CD4-positive, alpha-beta T cell treated with Interleukin-15 for 4 hours (primary cell): ENCODE results near the gene NR6A1.

Source experiments
- DNase-seq: peaks from one replicate; pipeline ENCODE4 v3.0.0-alpha.2; 2020; ENCODE audit warnings: low spot score

NR6A1 gene

GRCh38 chr9:124688238-124688904 is 82.7 kb downstream of the NR6A1 start:
- no peak for DNase-seq

GRCh38 chr9:124686918-124687317 is 84.2 kb downstream of the NR6A1 start:
- no peak for DNase-seq

GRCh38 chr9:124685217-124685616 is 85.9 kb downstream of the NR6A1 start:
- DNase-seq: no peak

DNA sequence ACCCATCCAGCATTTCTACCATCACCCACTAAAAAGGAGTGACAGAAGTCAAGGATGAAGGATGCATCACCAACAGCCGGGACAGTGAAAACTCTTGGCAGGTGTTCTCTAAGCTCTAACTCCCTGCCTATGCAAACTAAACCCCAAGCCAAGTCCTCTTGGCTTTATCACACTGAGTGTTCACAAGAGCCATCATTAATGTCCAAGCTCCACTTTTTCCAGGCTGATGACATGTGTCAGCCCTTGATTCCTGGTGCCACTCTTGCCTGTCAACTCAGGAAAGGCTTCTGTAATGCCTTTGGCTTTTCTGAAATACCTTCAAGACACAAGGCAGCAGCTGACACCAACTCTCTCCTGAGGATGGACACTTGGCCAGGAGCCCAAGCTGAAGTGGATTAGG is 86.9 kb downstream of the NR6A1 start:
- DNase-seq: no peak

- DNase-seq: no peak
These were observed 88.1 kb downstream of the NR6A1 start for GRCh38 chr9:124683043-124683442.

- no peak for DNase-seq
These were observed 90.3 kb downstream of the NR6A1 start for GRCh38 chr9:124680714-124681390.

DNA sequence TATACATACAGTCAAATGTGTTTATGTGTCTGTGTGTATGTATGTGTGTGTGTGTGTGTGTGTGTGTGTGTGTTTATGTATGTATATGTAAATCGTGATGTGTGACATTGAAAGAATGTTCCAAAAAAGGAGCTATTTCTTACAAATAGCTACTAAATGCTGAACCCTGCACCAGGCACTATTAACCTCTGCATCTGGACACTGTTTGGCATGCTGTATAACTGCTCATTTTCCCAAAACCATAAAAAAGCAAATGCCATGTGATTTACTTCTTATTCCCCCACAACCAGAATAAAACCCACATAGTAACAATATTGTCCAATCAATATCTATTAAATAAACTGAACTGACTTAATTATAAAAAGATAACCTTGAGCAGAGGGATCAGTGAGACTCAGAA is 91.1 kb downstream of the NR6A1 start:
- DNase-seq: no peak

GRCh38 chr9:124676159-124676551 is 95.0 kb downstream of the NR6A1 start:
- DNase-seq: no peak

- DNase-seq: no peak
These were observed 95.6 kb downstream of the NR6A1 start for GRCh38 chr9:124675261-124676158.

DNA sequence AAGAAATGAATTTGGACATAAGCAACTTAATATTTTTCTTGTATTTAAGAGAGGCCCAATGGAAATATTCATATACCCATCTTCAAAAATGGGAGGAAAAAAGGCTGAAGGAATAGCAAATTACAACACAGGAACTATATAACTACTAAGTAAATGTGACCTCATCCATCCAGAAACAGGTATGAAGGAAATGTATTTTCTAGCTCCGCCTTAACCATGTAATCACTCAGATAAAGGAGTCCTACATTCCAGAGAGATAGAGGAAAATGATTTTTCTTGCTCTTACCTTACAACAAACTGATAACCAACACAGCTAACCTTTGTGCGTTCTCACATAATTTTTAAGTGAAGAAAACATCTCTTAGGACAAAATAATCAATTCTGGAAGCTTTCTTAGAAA is 96.5 kb downstream of the NR6A1 start:
- DNase-seq: no peak

- DNase-seq: no peak
These were observed 98.0 kb downstream of the NR6A1 start for GRCh38 chr9:124673063-124673462.

DNA sequence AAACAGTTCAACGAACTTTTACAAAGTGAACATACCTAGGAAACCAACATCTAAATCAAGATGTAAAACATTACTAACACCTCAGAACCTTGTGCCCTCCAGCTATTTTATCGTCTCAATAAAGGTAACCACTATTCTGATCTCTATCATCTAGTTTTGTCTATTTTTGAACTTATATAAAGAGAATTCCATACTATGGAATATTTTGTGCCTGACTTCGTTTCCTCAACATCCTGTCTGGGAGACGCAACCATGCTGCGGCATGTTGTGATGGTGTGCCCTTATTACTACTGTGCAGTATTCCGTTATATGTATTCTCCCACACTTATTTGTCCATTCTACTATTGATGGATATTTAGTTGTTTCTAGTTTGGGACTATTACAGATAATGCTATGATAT is 99.2 kb downstream of the NR6A1 start:
- DNase-seq: no peak

DNA sequence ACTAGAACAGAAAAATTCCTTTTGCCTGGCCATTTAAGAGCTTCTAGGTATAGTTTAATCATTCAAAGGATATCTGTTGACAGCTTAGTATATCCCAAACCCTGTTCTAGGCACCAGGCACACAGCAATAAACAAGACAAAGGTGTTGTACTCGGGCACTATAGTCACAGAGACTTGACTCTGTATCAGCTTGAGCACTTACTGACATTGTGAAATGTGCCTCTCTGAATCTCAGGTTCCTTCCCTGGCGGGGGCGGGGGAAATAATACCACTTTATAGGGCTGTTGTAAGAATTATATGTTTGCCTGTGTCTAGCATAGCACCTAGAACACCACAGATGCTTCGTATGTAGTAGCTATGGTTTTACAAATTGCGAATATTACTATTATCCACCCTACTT is 104.5 kb downstream of the NR6A1 start:
- DNase-seq: no peak

GRCh38 chr9:124665391-124666058 is 105.6 kb downstream of the NR6A1 start:
- DNase-seq: no peak

DNA sequence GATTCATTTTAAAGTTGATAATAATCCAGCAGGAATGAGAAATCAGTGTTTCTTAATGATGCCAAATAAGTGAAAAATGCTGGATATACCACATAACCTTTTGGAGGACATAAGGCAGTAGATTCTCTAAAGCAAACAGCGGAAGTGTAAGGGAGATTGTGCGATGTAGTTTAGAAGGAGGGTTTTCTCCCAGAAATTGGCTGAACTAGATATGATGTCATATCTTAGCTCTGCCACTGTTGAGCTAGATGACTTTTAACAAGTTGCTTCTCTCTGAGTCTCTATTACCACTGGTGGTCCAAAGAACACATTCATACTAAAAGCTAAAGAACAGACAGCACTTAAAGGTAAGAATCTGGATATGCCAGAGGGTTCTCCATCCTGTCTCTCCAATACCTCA is 107.0 kb downstream of the NR6A1 start:
- DNase-seq: no peak

DNA sequence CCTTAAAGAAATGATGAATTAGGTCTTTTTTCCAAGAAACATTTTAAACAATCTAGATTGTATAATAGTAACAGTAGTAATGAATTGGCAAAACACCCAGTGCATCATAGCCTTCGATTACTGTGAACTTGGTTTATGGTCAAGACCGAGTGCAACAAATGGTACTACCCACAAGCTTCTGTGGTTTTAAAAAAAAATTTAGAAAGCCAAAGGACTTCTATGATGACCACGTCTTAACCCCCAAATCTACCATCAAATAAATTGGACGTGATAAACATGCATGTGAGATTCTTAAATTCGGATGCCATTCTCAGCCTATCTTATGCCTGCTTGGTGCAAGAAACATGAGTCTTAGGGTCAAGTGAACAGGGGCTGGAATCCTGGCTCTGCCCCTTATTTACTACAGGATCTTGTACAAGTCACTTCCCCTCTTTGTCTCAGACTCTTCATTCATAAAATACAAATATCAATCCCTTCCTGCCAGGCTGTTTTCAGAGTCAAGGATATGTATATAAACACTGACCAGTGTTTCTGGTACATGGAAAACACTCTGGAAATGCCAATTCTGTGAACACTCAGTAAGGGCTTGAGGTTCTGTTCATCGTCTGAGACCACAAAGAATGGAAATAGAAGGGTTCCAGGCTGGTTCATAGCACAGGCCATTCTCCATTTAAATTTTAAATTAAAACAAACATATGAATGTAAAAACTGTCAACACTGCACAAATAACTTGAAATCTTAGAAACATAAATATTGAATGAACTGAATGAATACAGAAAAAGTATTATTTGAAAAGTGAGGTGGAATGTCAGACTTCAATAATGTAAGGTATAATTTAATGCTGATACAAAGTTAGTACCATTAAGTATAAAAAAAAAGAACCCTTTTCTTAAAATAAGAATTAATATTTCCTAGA is 107.8 kb downstream of the NR6A1 start:
- no peak for DNase-seq

- no peak for DNase-seq
These were observed 108.5 kb downstream of the NR6A1 start for GRCh38 chr9:124662561-124662960.

DNA sequence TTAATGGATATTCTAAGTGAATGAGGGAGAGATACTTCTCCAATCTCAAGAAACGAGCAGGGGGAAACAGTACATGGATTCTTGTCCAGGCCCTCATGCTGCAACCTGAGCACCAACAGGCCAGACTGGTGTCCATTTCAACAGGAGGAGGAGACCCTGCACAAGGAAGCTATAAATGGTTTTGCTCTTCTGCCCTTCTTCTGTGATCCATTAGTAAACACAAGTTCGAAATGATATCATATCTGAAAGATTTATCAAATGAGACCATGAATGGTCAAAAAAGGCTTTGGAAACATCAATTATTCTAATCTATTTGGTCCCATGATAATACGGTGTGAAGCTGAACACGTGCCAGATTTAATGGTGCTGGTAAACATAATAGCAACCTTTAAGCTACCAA is 109.8 kb downstream of the NR6A1 start:
- no peak for DNase-seq

GRCh38 chr9:124660341-124660801 is 110.7 kb downstream of the NR6A1 start:
- DNase-seq: no peak

DNA sequence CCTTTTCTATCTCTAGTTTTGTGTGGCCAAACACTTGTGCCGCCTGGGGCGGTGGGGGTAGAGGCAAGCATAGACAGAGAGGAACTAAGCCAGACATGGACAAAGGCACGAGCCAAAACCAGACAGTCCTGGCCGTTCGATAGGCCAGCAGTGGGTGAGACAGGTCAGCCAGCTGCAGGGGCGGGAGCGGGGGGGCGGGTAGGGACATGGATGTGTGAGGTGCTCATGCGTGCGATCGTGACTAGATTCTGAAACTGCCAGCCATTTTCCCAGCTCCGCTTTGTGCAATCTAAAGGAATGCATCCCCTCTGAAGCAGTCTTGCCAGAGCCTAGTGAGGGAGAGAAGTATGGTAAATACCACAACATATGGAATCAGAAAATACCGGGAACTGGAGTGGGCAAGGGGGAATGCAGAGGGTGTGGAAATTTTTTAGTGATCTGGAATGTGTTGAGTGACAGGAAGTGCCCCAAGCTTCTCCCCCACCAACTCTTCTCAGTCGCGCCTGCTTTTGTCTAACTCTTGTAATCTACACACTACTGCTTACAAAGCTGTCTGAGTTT is 111.9 kb downstream of the NR6A1 start:
- DNase-seq: peak; percentile 9
